NAMALWA (cell line): ENCODE measurements around the gene RPN2.

ENCODE experiments used
- DNase-seq: peaks from one replicate; pipeline ENCODE4 v3.0.0-alpha.2; 2015; ENCODE audit warnings: low spot score

RPN2 gene

GRCh38 chr20:37266940-37267666 is 88.0 kb downstream of the RPN2 start:
- no peak for DNase-seq

- DNase-seq: no peak
Measured at GRCh38 chr20:37267667-37268313, 88.7 kb downstream of the RPN2 start.

- peak; percentile 24 for DNase-seq
Measured at GRCh38 chr20:37270576-37271420, 91.7 kb downstream of the RPN2 start.

GRCh38 chr20:37271421-37271768 is 92.3 kb downstream of the RPN2 start:
- no peak for DNase-seq

GRCh38 chr20:37273988-37274387 is 94.9 kb downstream of the RPN2 start:
- no peak for DNase-seq

- peak; percentile 45 for DNase-seq
Measured at GRCh38 chr20:37274851-37275524, 95.9 kb downstream of the RPN2 start.

GRCh38 chr20:37276494-37277252 is 97.5 kb downstream of the RPN2 start:
- no peak for DNase-seq

GRCh38 chr20:37277253-37277593 is 98.1 kb downstream of the RPN2 start:
- peak; percentile 39 for DNase-seq

GRCh38 chr20:37278966-37279590 is 99.9 kb downstream of the RPN2 start:
- no peak for DNase-seq

- no peak for DNase-seq
Measured at GRCh38 chr20:37279820-37280219, 100.7 kb downstream of the RPN2 start.

- DNase-seq: no peak
Measured at GRCh38 chr20:37280403-37280802, 101.3 kb downstream of the RPN2 start.

GRCh38 chr20:37282556-37282955 is 103.4 kb downstream of the RPN2 start:
- DNase-seq: no peak

GRCh38 chr20:37283530-37284195 is 104.5 kb downstream of the RPN2 start:
- no peak for DNase-seq

- no peak for DNase-seq
Measured at GRCh38 chr20:37284691-37285161, 105.6 kb downstream of the RPN2 start.

- DNase-seq: no peak
Measured at GRCh38 chr20:37285664-37286374, 106.7 kb downstream of the RPN2 start.

GRCh38 chr20:37288091-37288490 is 109.0 kb downstream of the RPN2 start:
- no peak for DNase-seq

GRCh38 chr20:37290158-37290810 is 111.2 kb downstream of the RPN2 start:
- no peak for DNase-seq
